Measurements from ENCODE around the gene AP3D1.

AP3D1 gene

GRCh38 chr19:2126879-2127518 is 24.4 kb downstream of the AP3D1 start:
- no peak for DNase-seq

GRCh38 chr19:2123682-2124387 is 27.5 kb downstream of the AP3D1 start:
- DNase-seq = no peak

GRCh38 chr19:2122982-2123381 is 28.4 kb downstream of the AP3D1 start:
- DNase-seq = no peak

GRCh38 chr19:2122251-2122650 is 29.1 kb downstream of the AP3D1 start:
- DNase-seq = no peak

GRCh38 chr19:2121416-2122051 is 29.8 kb downstream of the AP3D1 start:
- no peak for DNase-seq

GRCh38 chr19:2120821-2121220 is 30.5 kb downstream of the AP3D1 start:
- DNase-seq = no peak

GRCh38 chr19:2119921-2120785 is 31.2 kb downstream of the AP3D1 start:
- no peak for DNase-seq

- DNase-seq = no peak
Observed at GRCh38 chr19:2118438-2118837, 32.9 kb downstream of the AP3D1 start.

- no peak for DNase-seq
Observed at GRCh38 chr19:2117215-2117960, 34.0 kb downstream of the AP3D1 start.

- no peak for DNase-seq
Observed at GRCh38 chr19:2116507-2116906, 34.9 kb downstream of the AP3D1 start.

- no peak for DNase-seq
Observed at GRCh38 chr19:2115911-2116426, 35.4 kb downstream of the AP3D1 start.

GRCh38 chr19:2115324-2115723 is 36.0 kb downstream of the AP3D1 start:
- no peak for DNase-seq

GRCh38 chr19:2114821-2115220 is 36.5 kb downstream of the AP3D1 start:
- DNase-seq = no peak

- DNase-seq = no peak
Observed at GRCh38 chr19:2114218-2114617, 37.1 kb downstream of the AP3D1 start.

- DNase-seq = no peak
Observed at GRCh38 chr19:2113439-2114211, 37.7 kb downstream of the AP3D1 start.

GRCh38 chr19:2112516-2113320 is 38.6 kb downstream of the AP3D1 start:
- no peak for DNase-seq

GRCh38 chr19:2111886-2112285 is 39.5 kb downstream of the AP3D1 start:
- no peak for DNase-seq

- no peak for DNase-seq
Observed at GRCh38 chr19:2111425-2111824, 39.9 kb downstream of the AP3D1 start.

GRCh38 chr19:2110822-2111221 is 40.5 kb downstream of the AP3D1 start:
- no peak for DNase-seq

- no peak for DNase-seq
Observed at GRCh38 chr19:2109046-2109864, 42.1 kb downstream of the AP3D1 start.
